Activated CD4-positive, CD25-positive, alpha-beta regulatory T cell (primary cell): ENCODE results near the gene ZNF207.
"Not testable (repeated sequence)": the region's sequence is repeated elsewhere in the genome, so short reads cannot be mapped to it uniquely, and the experiment has no call there.

Source experiments
- DNase-seq, 4 experiments: peaks; one replicate each; lab custom pipeline; 2025; lab: John Stamatoyannopoulos, UW

The ZNF207 gene

GRCh38 chr17:32388128-32388527 lies 38.2 kb downstream of the ZNF207 start:
- DNase-seq: not testable (repeated sequence)

- DNase-seq: no peak
These were observed 38.9 kb downstream of the ZNF207 start for GRCh38 chr17:32388613-32389459.

- no peak for DNase-seq
These were observed 43.9 kb downstream of the ZNF207 start for GRCh38 chr17:32393904-32394303.

GRCh38 chr17:32396343-32396742 lies 46.4 kb downstream of the ZNF207 start:
- no peak for DNase-seq

- DNase-seq: no peak
These were observed 49.0 kb downstream of the ZNF207 start for GRCh38 chr17:32398946-32399345.

GRCh38 chr17:32410085-32410484 lies 60.1 kb downstream of the ZNF207 start:
- DNase-seq: not testable (repeated sequence)

- DNase-seq: no peak
These were observed 76.9 kb downstream of the ZNF207 start for GRCh38 chr17:32426894-32427293.

GRCh38 chr17:32429598-32429997 lies 79.6 kb downstream of the ZNF207 start:
- no peak for DNase-seq
